IPS DF 6.9 (cell line): ENCODE data around the gene OR13C2.
"Not testable (repeated sequence)": the region's sequence is repeated elsewhere in the genome, so short reads cannot be mapped to it uniquely, and the experiment has no call there.

ENCODE experiments used
- DNase-seq: peaks from one replicate; pipeline ENCODE4 v3.0.0-alpha.2; 2013; ENCODE audit warnings: low read depth, low spot score
- H3K27ac ChIP-seq: one replicate; pipeline ENCODE4 v1.5.1; 2013; ENCODE audit warnings: low read length, control low read depth
- H3K27me3 ChIP-seq: 2 replicates; pipeline ENCODE4 v1.6.1; 2013; ENCODE audit warnings: mild to moderate bottlenecking, low read length; ENCODE audit not compliant: control insufficient read depth, insufficient read depth
- H3K36me3 ChIP-seq: 2 replicates; pipeline ENCODE4 v1.6.1; 2013; ENCODE audit warnings: low read length; ENCODE audit not compliant: control insufficient read depth, insufficient read depth
- H3K4me1 ChIP-seq: 2 replicates; pipeline ENCODE4 v1.6.1; 2013; ENCODE audit warnings: low read length; ENCODE audit not compliant: control insufficient read depth, insufficient read depth
- H3K4me3 ChIP-seq: 2 replicates; pipeline ENCODE4 v1.5.1; 2013; ENCODE audit warnings: mild to moderate bottlenecking, low read length
- H3K9me3 ChIP-seq: 2 replicates; pipeline ENCODE4 v1.6.1; 2013; ENCODE audit warnings: low read length, inconsistent platforms; ENCODE audit not compliant: control insufficient read depth, insufficient read depth
- WGBS: extraction: QIAGEN DNeasy Blood & Tissue Kit; methylation state at CpG from one replicate; pipeline ENCODE4 v1.1.7; 2013; ENCODE audit warnings: mixed read lengths, missing lambda C conversion rate; ENCODE audit not compliant: insufficient read length, insufficient coverage; 5-methylcytosine and 5-hydroxymethylcytosine counted together

The OR13C2 gene, protein sequence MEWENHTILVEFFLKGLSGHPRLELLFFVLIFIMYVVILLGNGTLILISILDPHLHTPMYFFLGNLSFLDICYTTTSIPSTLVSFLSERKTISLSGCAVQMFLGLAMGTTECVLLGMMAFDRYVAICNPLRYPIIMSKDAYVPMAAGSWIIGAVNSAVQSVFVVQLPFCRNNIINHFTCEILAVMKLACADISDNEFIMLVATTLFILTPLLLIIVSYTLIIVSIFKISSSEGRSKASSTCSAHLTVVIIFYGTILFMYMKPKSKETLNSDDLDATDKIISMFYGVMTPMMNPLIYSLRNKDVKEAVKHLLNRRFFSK

DNA sequence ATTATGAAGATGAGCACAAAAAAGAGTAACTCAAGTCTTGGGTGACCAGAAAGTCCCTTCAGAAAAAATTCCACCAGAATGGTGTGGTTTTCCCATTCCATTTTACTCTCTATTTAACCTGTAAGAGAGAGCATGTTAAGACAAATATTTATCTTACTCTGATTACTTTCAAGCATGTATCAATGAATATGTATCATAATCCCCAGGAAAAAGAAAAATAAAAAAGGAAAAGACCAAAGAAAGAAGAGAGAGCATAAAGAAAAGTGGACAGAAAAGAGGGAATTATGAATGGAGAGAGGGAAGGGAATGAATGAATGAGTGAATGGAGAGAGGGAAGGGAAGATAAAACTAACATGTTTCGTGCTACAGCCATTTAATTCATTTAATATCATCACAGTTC, at the start of gene OR13C2:
Gene OR13C2, minus strand, starts transcription at position 101 of the 400 bp plus-strand sequence. Its CDS starts 0 bp downstream, at position 101.
- not testable (repeated sequence) for H3K9me3 ChIP-seq, H3K4me3 ChIP-seq
- no CpG with 5 or more reads among the region's 1 CpG for WGBS

GRCh38 chr9:104635456-104635855, 30.0 kb upstream of the OR13C2 start:
- no peaks in the 10 kb centered on the region for H3K36me3 ChIP-seq
- H3K4me3 ChIP-seq, result no peak overlapping the region
- H3K4me1 ChIP-seq, result no peaks in the 10 kb centered on the region
- H3K27ac ChIP-seq, result no peak overlapping the region
- H3K27me3 ChIP-seq, result no peaks in the 10 kb centered on the region
- no peak for DNase-seq
- H3K9me3 ChIP-seq, result peaks cover 1% of the 10 kb centered on the region; the same call in 1 of the 2 replicates

More for the DNA sequence above, at the start of gene OR13C2:
- not testable (repeated sequence) for H3K27me3 ChIP-seq, H3K4me1 ChIP-seq, H3K36me3 ChIP-seq, DNase-seq, H3K27ac ChIP-seq

- H3K4me3 ChIP-seq, result no peak overlapping the region
- no CpG with 5 or more reads among the region's 30 CpGs for WGBS
- no peak overlapping the region for H3K27ac ChIP-seq
- H3K36me3 ChIP-seq, result no peaks in the 10 kb centered on the region
- H3K27me3 ChIP-seq, result no peaks in the 10 kb centered on the region
- no peaks in the 10 kb centered on the region for H3K4me1 ChIP-seq
- peaks cover 1% of the 10 kb centered on the region; the same call in 1 of the 2 replicates for H3K9me3 ChIP-seq
- DNase-seq, result no peak
Measured at GRCh38 chr9:104633976-104634520, 28.6 kb upstream of the OR13C2 start.

GRCh38 chr9:104625964-104626363, 20.5 kb upstream of the OR13C2 start:
- H3K4me1 ChIP-seq, H3K9me3 ChIP-seq, H3K4me3 ChIP-seq, H3K27me3 ChIP-seq, DNase-seq, H3K36me3 ChIP-seq, H3K27ac ChIP-seq: not testable (repeated sequence)

- WGBS, result 100% methylated on average over 1 of the region's 2 CpGs
- DNase-seq, result no peak
- Histone ChIP-seq H3K4me1 (no peaks in the 10 kb centered on the region), H3K36me3 (no peaks in the 10 kb centered on the region), H3K27ac (no peak within 1 kb of the TSS), H3K9me3 (no peaks in the 10 kb centered on the region), H3K27me3 (no peaks in the 10 kb centered on the region), H3K4me3 (no peak within 1 kb of the TSS)
Measured at GRCh38 chr9:104618104-104618503, 12.7 kb upstream of the OR13C2 start, which contains the start of gene OR13C9. Gene OR13C9, minus strand, starts transcription at chr9:104618204. Its CDS starts 0 bp downstream, at chr9:104618204.

DNA sequence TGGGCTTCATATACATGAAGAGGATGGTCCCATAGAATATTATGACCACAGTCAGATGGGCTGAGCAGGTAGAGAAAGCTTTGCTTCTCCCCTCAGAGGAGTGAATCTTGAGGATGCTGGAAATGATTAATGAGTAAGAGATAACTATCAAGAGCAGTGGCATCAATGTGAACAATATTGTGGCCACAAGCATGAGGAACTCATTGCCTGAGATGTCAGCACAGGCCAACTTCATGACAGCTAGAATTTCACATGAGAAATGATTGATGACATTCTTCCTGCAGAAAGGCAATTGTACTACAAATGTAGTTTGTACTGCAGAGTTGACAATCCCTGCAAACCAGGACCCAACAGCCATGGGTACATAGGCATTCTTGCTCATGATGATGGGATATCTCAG, 12.0 kb upstream of the OR13C2 start:
- Histone ChIP-seq H3K27ac (no peak overlapping the region), H3K36me3 (no peaks in the 10 kb centered on the region), H3K27me3 (no peaks in the 10 kb centered on the region), H3K4me1 (no peaks in the 10 kb centered on the region), H3K4me3 (no peak overlapping the region), H3K9me3 (no peaks in the 10 kb centered on the region)
- no peak for DNase-seq

DNA sequence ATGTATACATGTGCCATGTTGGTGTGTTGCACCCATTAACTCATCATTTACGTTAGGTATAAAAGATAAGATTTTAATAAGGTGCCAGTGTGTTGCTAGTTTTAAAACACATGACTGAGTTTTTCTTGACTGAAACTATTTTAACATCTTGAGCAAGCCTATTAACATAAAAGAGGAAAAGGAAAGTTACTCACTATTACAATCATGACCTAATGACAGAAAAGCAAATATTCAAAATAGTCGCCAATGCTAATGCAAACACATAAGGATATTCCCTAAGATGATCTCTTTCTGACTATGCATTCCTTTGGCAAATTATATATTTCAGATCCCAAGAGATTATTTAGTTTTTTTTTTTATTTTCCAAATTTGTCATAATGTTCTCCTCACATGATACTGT, 5.8 kb upstream of the OR13C2 start:
- H3K9me3 ChIP-seq, result no peaks in the 10 kb centered on the region
- WGBS, result no CpG with 5 or more reads among the region's 2 CpGs

GRCh38 chr9:104608336-104608735, 2.9 kb upstream of the OR13C2 start:
- Histone ChIP-seq H3K27me3 (no peaks in the 10 kb centered on the region), H3K27ac (no peak overlapping the region), H3K36me3 (no peaks in the 10 kb centered on the region), H3K9me3 (no peaks in the 10 kb centered on the region), H3K4me3 (no peak overlapping the region), H3K4me1 (no peaks in the 10 kb centered on the region)
- no CpG with 5 or more reads among the region's 1 CpG for WGBS
- DNase-seq, result no peak

More for the DNA sequence above, 5.8 kb upstream of the OR13C2 start:
- no peaks in the 10 kb centered on the region for H3K27me3 ChIP-seq
- no peaks in the 10 kb centered on the region for H3K4me1 ChIP-seq
- no peak for DNase-seq
- H3K36me3 ChIP-seq, result no peaks in the 10 kb centered on the region
- no peak overlapping the region for H3K4me3 ChIP-seq
- H3K27ac ChIP-seq, result no peak overlapping the region

DNA sequence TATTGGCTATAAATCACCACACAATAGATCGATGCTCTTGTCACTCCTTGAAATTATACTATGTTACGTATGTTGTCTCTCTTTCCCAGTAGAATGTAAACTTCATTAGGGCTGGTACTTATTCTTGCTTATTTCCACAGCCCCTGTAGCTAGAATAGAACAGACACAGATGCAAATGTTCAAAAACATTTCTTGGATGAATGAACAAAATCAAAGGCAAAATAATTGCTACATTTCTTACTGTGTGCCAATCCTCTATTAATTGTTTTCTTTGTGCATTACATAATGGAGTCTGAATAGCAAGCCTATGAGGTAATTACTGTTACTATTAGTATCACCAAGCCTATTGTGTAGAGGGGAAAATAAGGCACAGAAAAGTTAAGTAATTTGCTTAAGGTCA, 725 bp upstream of the OR13C2 start:
- H3K4me3 ChIP-seq, result no peak overlapping the region
- WGBS, result no CpG with 5 or more reads among the region's 2 CpGs
- DNase-seq, result no peak
- H3K27me3 ChIP-seq, result no peaks in the 10 kb centered on the region
- H3K27ac ChIP-seq, result no peak overlapping the region
- H3K9me3 ChIP-seq, result no peaks in the 10 kb centered on the region
- H3K36me3 ChIP-seq, result no peaks in the 10 kb centered on the region
- H3K4me1 ChIP-seq, result no peaks in the 10 kb centered on the region

- Histone ChIP-seq H3K36me3 (no peaks in the 10 kb centered on the region), H3K9me3 (no peaks in the 10 kb centered on the region), H3K4me3 (no peak overlapping the region), H3K4me1 (no peaks in the 10 kb centered on the region), H3K27ac (no peak overlapping the region), H3K27me3 (no peaks in the 10 kb centered on the region)
- no peak for DNase-seq
- WGBS, result no CpG with 5 or more reads among the region's 3 CpGs
Measured at GRCh38 chr9:104604801-104605200, 626 bp downstream of the OR13C2 start.

DNA sequence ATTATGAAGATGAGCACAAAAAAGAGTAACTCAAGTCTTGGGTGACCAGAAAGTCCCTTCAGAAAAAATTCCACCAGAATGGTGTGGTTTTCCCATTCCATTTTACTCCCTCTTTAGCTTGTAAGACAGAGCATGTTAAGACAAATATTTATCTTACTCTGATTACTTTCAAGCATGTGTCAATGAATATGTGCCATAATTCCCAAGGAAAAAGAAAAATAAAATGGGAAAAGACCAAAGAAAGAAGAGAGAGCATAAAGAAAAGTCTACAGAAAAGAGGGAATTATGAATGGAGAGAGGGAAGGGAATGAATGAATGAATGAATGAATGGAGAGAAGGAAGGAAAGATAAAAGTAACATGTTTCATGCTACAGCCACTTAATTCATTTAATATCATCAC, 6.1 kb downstream of the OR13C2 start, which contains the start of gene OR13C5:
Gene OR13C5, minus strand, starts transcription at position 101 of the 400 bp plus-strand sequence. Its CDS starts 0 bp downstream, at position 101.
- H3K4me3 ChIP-seq, H3K9me3 ChIP-seq, DNase-seq, H3K36me3 ChIP-seq, H3K4me1 ChIP-seq, H3K27ac ChIP-seq, H3K27me3 ChIP-seq: not testable (repeated sequence)
